Caco-2 (cell line): Measurements from ENCODE around the gene CD58. TPM values are rescaled to one million over a fixed set of nuclear protein-coding genes. Genes with fewer than 3 reads are reported as not detected.

Source experiments
- BruUV-seq: library from RNA; stranded (reverse); fragments of 400-500 nt; replicated peaks from 2 replicates; lab custom pipeline; 2021; lab: Mats Ljungman, UMichigan
- CTCF ChIA-PET: fragments of 300-600 bp; sonication (Branson Sonifier 250); formaldehyde crosslinking; loops from one replicate; lab custom pipeline; 2022; ENCODE audit warnings: antibody characterized with exemption; lab: Charles Lee
- POLR2A ChIA-PET: fragments of 300-600 bp; sonication (Branson Sonifier 250); formaldehyde crosslinking; loops from one replicate; lab custom pipeline; 2022; ENCODE audit warnings: antibody characterized with exemption; lab: Charles Lee
- DNase-seq, 2 experiments: peaks; one replicate each; pipeline versions ENCODE4 v3.0.0 to v3.0.0-alpha.2; 2020 to 2022
- H3K27me3 ChIP-seq: replicated peaks from 2 replicates; pipeline ENCODE4 v1.6.0; 2011; ENCODE audit warnings: low read length; ENCODE audit not compliant: control insufficient read depth, insufficient read depth
- H3K36me3 ChIP-seq: 2 replicates; pipeline ENCODE4 v1.5.1; 2011; ENCODE audit warnings: low read length; ENCODE audit not compliant: control insufficient read depth, insufficient read depth
- H3K4me1 ChIP-seq: fragments of 250-450 bp; sonication (Bioruptor Pico); 2 replicates; pipeline ENCODE4 v1.5.1; 2020; ENCODE audit warnings: mild to moderate bottlenecking
- H3K4me3 ChIP-seq: 2 replicates; pipeline ENCODE4 v1.5.1; 2011; ENCODE audit warnings: low read depth, mild to moderate bottlenecking, control low read depth, low read length
- H3K9me3 ChIP-seq: fragments of 250-450 bp; sonication (Bioruptor Pico); 2 replicates; pipeline ENCODE4 v1.5.1; 2020; ENCODE audit warnings: mild to moderate bottlenecking, moderate library complexity
- H3K27ac Mint-ChIP-seq: one replicate; pipeline ENCODE4 v1.8.0; 2022; ENCODE audit warnings: mixed read lengths; ENCODE audit not compliant: unreplicated experiment
- H3K27me3 Mint-ChIP-seq: one replicate; pipeline ENCODE4 v1.8.0; 2022; ENCODE audit warnings: mixed read lengths; ENCODE audit not compliant: insufficient read depth, unreplicated experiment
- H3K36me3 Mint-ChIP-seq: one replicate; pipeline ENCODE4 v1.8.0; 2022; ENCODE audit warnings: mild to moderate bottlenecking, mixed read lengths; ENCODE audit not compliant: insufficient read depth, unreplicated experiment
- H3K4me1 Mint-ChIP-seq: one replicate; pipeline ENCODE4 v1.8.0; 2022; ENCODE audit warnings: low read depth, mixed read lengths; ENCODE audit not compliant: unreplicated experiment
- H3K4me3 Mint-ChIP-seq: one replicate; pipeline ENCODE4 v1.8.0; 2022; ENCODE audit warnings: mild to moderate bottlenecking, moderate library complexity, mixed read lengths; ENCODE audit not compliant: unreplicated experiment
- H3K9me3 Mint-ChIP-seq: one replicate; pipeline ENCODE4 v1.8.0; 2022; ENCODE audit warnings: mixed read lengths; ENCODE audit not compliant: unreplicated experiment
- intact Hi-C: fragments of 100-400 bp; cut with micrococcal nuclease; formaldehyde crosslinking; loops from one replicate; pipeline ENCODE4 v1.10.0; 2022; ENCODE audit not compliant: unreplicated experiment
- total RNA-seq: library from RNA; stranded (reverse); gene quantifications from 2 replicates; pipeline ENCODE4 v1.2.3, GENCODE V29; 2022
- TF ChIP-seq, protein P1 (sequence below), 2 experiments: fragments of 200-600 bp in 1 of 2; IDR thresholded peaks; 1 replicate in 1 of 2; 2 replicates in 1 of 2; pipeline versions ENCODE4 v1.5.1 to v1.8.0; 2011 to 2022; ENCODE audit warnings: antibody characterized with exemption in 1 of 2, control low read depth in 1 of 2, inconsistent platforms in 1 of 2, low read depth in 1 of 2, low read length in 1 of 2, mild to moderate bottlenecking in 1 of 2, moderate library complexity in 1 of 2; ENCODE audit not compliant: insufficient read depth in 1 of 2, severe bottlenecking in 1 of 2, unreplicated experiment in 1 of 2

CD58 gene
- total RNA-seq, 1 experiment from 2014 or later = 5.6 TPM

DNA sequence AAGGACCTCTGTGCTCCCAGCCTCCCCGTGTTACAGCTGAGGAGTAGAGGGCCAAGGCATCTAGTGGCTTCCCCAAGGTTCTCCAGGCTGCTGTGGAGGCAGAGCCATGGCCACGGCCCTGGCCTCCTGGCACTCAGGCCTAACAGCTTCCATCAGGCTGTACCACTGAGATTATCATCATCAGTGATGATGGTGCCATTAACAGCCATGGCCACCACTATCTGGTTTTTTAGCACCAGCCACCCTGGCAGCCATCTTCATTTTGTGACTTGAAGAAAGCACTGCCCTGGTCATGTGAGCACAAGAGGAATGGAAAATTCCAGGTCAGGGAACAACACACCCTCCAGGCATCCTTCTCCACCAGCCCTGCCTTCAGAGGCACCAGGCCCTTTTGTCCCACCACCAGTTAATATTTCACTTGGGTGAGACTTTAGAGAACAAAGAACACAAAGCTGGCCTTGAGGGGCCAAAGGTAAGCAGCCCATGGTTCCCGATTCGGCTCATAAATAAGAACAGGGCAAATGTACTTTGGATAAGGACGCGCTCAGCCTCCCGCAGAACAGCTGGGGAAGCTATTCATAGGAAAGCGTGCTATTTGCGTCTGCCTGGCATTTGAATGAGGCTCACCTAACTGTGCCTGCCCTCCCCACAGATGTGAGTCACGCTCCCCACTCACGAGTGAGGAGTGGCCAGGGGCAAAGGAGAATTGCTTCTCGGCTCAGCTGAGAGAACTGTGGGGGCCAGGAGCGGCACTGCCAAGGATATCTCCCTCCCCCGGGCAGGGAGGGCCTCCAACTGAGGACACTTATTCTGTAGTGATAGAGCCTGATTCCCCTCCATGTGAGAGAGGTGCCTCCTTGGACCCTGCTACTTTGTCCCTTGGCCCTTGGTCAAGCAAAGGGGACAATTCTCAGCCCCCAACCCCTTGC lies 95.6 kb downstream of the CD58 start:
- Histone ChIP-seq H3K27me3 (no peaks in the 10 kb centered on the region), H3K4me1 (peaks cover 65% of the 10 kb centered on the region), H3K4me3 (peak overlapping the region; percentile 5; the same call in 1 of the 2 replicates), H3K36me3 (no peaks in the 10 kb centered on the region), H3K9me3 (no peaks in the 10 kb centered on the region)
- DNase-seq = peak; percentile 85 to 92
- TF ChIP-seq, protein P1, sequence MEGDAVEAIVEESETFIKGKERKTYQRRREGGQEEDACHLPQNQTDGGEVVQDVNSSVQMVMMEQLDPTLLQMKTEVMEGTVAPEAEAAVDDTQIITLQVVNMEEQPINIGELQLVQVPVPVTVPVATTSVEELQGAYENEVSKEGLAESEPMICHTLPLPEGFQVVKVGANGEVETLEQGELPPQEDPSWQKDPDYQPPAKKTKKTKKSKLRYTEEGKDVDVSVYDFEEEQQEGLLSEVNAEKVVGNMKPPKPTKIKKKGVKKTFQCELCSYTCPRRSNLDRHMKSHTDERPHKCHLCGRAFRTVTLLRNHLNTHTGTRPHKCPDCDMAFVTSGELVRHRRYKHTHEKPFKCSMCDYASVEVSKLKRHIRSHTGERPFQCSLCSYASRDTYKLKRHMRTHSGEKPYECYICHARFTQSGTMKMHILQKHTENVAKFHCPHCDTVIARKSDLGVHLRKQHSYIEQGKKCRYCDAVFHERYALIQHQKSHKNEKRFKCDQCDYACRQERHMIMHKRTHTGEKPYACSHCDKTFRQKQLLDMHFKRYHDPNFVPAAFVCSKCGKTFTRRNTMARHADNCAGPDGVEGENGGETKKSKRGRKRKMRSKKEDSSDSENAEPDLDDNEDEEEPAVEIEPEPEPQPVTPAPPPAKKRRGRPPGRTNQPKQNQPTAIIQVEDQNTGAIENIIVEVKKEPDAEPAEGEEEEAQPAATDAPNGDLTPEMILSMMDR (IDR thresholded peaks at IDR 0.05; ENCODE audit: insufficient read depth in 1 of 2, low read depth in 1 of 2, low read length in 1 of 2, severe bottlenecking in 1 of 2, unreplicated experiment in 1 of 2) = no peak
- POLR2A ChIA-PET = interaction anchor here (0.9 kb wide), 3 partner anchors 20 to 57 kb away, joined by 3 to 4 read pairs (median 4); no protein-coding TSS in a partner anchor
- Mint-ChIP-seq H3K27ac (peak overlapping the region; percentile 70), H3K27me3 (no peaks in the 10 kb centered on the region), H3K4me3 (peak overlapping the region; percentile 49), H3K4me1 (peaks cover 30% of the 10 kb centered on the region), H3K9me3 (no peaks in the 10 kb centered on the region), H3K36me3 (peaks cover 4% of the 10 kb centered on the region)
- TSS peak; percentile 88 for BruUV-seq
- intact Hi-C loops = loop anchor here (1.0 to 5.0 kb wide), 4 partner anchors 21 to 157 kb away; no protein-coding TSS in a partner anchor
- CTCF ChIA-PET = interaction anchor here (0.6 to 1.9 kb wide), 3 partner anchors 10 to 336 kb away, joined by 5 to 10 read pairs (median 6); partner anchors contain the start of gene ATP1A1

DNA sequence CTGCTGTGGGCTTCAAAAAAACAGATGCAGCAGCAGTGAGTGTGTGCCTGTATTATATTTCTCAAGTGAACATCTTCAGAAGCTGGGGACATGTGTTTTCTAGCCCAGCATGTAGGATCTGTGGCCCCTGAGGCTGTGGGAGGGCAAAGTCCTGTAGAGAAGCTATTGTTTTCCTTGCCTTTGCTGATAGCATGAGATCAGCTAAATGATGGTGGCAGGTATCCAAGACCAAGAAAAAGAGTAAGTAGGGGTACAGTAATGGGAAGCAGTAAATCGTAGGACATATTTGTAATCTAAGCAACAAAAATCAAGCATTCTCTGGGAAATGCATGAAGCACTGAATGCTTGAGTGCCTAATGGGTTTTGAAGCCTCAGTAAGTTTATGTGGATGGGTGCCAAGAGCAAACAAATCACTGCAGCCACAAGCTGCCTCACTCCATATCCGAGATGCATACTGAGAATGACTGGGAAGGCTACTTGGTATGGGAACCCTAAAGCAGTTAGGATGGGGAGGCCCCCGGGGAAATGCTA lies 98.3 kb downstream of the CD58 start:
- H3K27me3 ChIP-seq = no peaks in the 10 kb centered on the region
- peak overlapping the region; percentile 13 for H3K4me3 Mint-ChIP-seq
- peaks cover 4% of the 10 kb centered on the region for H3K36me3 Mint-ChIP-seq
- no peaks in the 10 kb centered on the region for H3K27me3 Mint-ChIP-seq
- H3K4me3 ChIP-seq = no peak overlapping the region
- POLR2A ChIA-PET = no interaction called here
- no peaks in the 10 kb centered on the region for H3K9me3 ChIP-seq
- peak in 1 of 2 experiments; percentile 25 for DNase-seq
- no peaks in the 10 kb centered on the region for H3K9me3 Mint-ChIP-seq
- TF ChIP-seq, protein P1 (IDR thresholded peaks at IDR 0.05; ENCODE audit: insufficient read depth in 1 of 2, low read depth in 1 of 2, low read length in 1 of 2, severe bottlenecking in 1 of 2, unreplicated experiment in 1 of 2) = no peak
- H3K27ac Mint-ChIP-seq = peak overlapping the region; percentile 29
- CTCF ChIA-PET = interaction anchor here (0.8 to 1.1 kb wide), 3 partner anchors 12 to 79 kb away, joined by 3 to 5 read pairs (median 3); no protein-coding TSS in a partner anchor
- peaks cover 58% of the 10 kb centered on the region for H3K4me1 ChIP-seq
- H3K4me1 Mint-ChIP-seq = peaks cover 24% of the 10 kb centered on the region
- no peaks in the 10 kb centered on the region for H3K36me3 ChIP-seq
- intact Hi-C loops = no loop called here
- no TSS peak for BruUV-seq

DNA sequence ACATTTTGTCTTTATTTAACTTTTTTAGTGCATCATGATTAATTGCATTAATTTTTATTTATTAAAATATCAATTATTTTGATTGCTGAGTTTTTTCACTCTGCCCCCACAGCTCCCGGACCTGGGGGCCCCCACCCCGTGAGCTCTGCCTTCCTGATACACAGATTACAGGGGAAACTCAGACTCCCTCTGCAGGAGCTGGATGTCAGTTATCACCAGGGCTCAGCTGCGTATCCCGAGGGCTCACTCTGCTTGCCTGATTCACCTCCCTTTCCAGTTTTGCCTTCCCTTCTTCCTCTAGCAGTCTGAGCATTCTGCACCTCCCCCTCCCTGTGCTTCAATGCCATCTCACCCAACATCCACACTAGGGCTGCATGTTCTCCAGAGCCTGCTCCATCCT lies 99.6 kb downstream of the CD58 start:
- TF ChIP-seq, protein P1 (IDR thresholded peaks at IDR 0.05; ENCODE audit: insufficient read depth in 1 of 2, low read depth in 1 of 2, low read length in 1 of 2, severe bottlenecking in 1 of 2, unreplicated experiment in 1 of 2) = no peak
- Histone ChIP-seq H3K27me3 (no peaks in the 10 kb centered on the region), H3K36me3 (no peaks in the 10 kb centered on the region), H3K4me3 (no peak overlapping the region), H3K4me1 (peaks cover 53% of the 10 kb centered on the region), H3K9me3 (no peaks in the 10 kb centered on the region)
- peaks cover 4% of the 10 kb centered on the region for H3K36me3 Mint-ChIP-seq
- POLR2A ChIA-PET = no interaction called here
- peaks cover 32% of the 10 kb centered on the region for H3K4me1 Mint-ChIP-seq
- CTCF ChIA-PET = interaction anchor here (1.0 kb wide), 1 partner anchor 14 kb away, joined by 3 read pairs; no protein-coding TSS in a partner anchor
- peak overlapping the region; percentile 29 for H3K27ac Mint-ChIP-seq
- H3K9me3 Mint-ChIP-seq = peaks cover 10% of the 10 kb centered on the region
- DNase-seq = no peak
- H3K4me3 Mint-ChIP-seq = no peak overlapping the region
- intact Hi-C loops = no loop called here
- H3K27me3 Mint-ChIP-seq = no peaks in the 10 kb centered on the region
- BruUV-seq = no TSS peak
